ENCODE measurements around the gene KAZN. TPM values are rescaled to one million over a fixed set of nuclear protein-coding genes. Genes with fewer than 3 reads are reported as not detected.

Gene KAZN
- total and polyA plus RNA-seq, 10 donors, result 20.0 to 245 (median 144) TPM

- H3K4me1 ChIP-seq, result peaks cover 0 to 12% (median 2%) of the 10 kb centered on the region in 6 donors
- intact Hi-C loops (cut with DNase I; ENCODE audit: low total_unique reads), result no loop called here
- no peaks in the 10 kb centered on the region for H3K9me3 ChIP-seq
- TF ChIP-seq CTCF (IDR thresholded peaks at IDR 0.05 in 8 of 11, conservative IDR thresholded peaks at IDR 0.05 in 3 of 11), result no peak
- TF ChIP-seq POLR2A (IDR thresholded peaks at IDR 0.05), result no peak
- no peak for TF ChIP-seq POLR2AphosphoS5 (IDR thresholded peaks at IDR 0.05)
- H3K4me3 ChIP-seq, result no peak overlapping the region
- WGBS, 5 donors, result 0 to 47% (median 40%) methylated on average over 1 of the region's 1 CpG
- H3K27me3 ChIP-seq (replicated peaks in 1 of 7), result peaks cover 0 to 38% (median 7%) of the 10 kb centered on the region in 7 donors
- H3K36me3 ChIP-seq, result no peaks in the 10 kb centered on the region
- DNase-seq, result no peak
- no peak overlapping the region for H3K27ac ChIP-seq
Observed at GRCh38 chr1:14606632-14607031, 8.1 kb downstream of the KAZN start.

GRCh38 chr1:14607295-14607694 is 8.8 kb downstream of the KAZN start:
- no peaks in the 10 kb centered on the region for H3K9me3 ChIP-seq
- TF ChIP-seq POLR2AphosphoS5 (IDR thresholded peaks at IDR 0.05), result no peak
- TF ChIP-seq POLR2A (IDR thresholded peaks at IDR 0.05), result no peak
- no peak for TF ChIP-seq CTCF (IDR thresholded peaks at IDR 0.05 in 8 of 11, conservative IDR thresholded peaks at IDR 0.05 in 3 of 11)
- no peak overlapping the region for H3K4me3 ChIP-seq
- no peak overlapping the region for H3K27ac ChIP-seq
- no peak for DNase-seq
- intact Hi-C loops (cut with DNase I; ENCODE audit: low total_unique reads), result no loop called here
- H3K36me3 ChIP-seq, result no peaks in the 10 kb centered on the region
- peaks cover 0 to 5% (median 1%) of the 10 kb centered on the region in 6 donors for H3K4me1 ChIP-seq
- peaks cover 0 to 31% (median 2%) of the 10 kb centered on the region in 7 donors for H3K27me3 ChIP-seq (replicated peaks in 1 of 7)
- WGBS, 5 donors, result 79 to 91% (median 86%) methylated on average over 5 of the region's 5 CpGs

GRCh38 chr1:14608308-14608707 is 9.8 kb downstream of the KAZN start:
- TF ChIP-seq POLR2AphosphoS5 (IDR thresholded peaks at IDR 0.05) (no peak), CTCF (IDR thresholded peaks at IDR 0.05 in 8 of 11, conservative IDR thresholded peaks at IDR 0.05 in 3 of 11) (no peak), POLR2A (IDR thresholded peaks at IDR 0.05) (no peak)
- no peak overlapping the region for H3K4me3 ChIP-seq
- H3K4me1 ChIP-seq, result peaks cover 0 to under 1% (median 0%) of the 10 kb centered on the region in 6 donors
- intact Hi-C loops (cut with DNase I; ENCODE audit: low total_unique reads), result no loop called here
- H3K9me3 ChIP-seq, result no peaks in the 10 kb centered on the region
- WGBS, 5 donors, result 88 to 94% (median 91%) methylated on average over 3 of the region's 3 CpGs
- H3K27ac ChIP-seq, result no peak overlapping the region
- H3K27me3 ChIP-seq (replicated peaks in 1 of 7), result peaks cover 0 to 21% (median 0%) of the 10 kb centered on the region in 7 donors
- no peak for DNase-seq
- H3K36me3 ChIP-seq, result no peaks in the 10 kb centered on the region

- 81 to 92% (median 85%) methylated on average over 4 of the region's 4 CpGs for WGBS, 5 donors
- H3K27me3 ChIP-seq (replicated peaks in 1 of 7), result peaks cover 0 to 4% (median 0%) of the 10 kb centered on the region in 7 donors
- intact Hi-C loops (cut with DNase I; ENCODE audit: low total_unique reads), result no loop called here
- H3K4me1 ChIP-seq, result peaks cover 0 to 8% (median 0%) of the 10 kb centered on the region in 6 donors
- H3K36me3 ChIP-seq, result no peaks in the 10 kb centered on the region
- no peaks in the 10 kb centered on the region for H3K9me3 ChIP-seq
- H3K27ac ChIP-seq, result no peak overlapping the region
- no peak for DNase-seq
- TF ChIP-seq POLR2AphosphoS5 (IDR thresholded peaks at IDR 0.05) (no peak), CTCF (IDR thresholded peaks at IDR 0.05 in 8 of 11, conservative IDR thresholded peaks at IDR 0.05 in 3 of 11) (no peak), POLR2A (IDR thresholded peaks at IDR 0.05) (no peak)
- H3K4me3 ChIP-seq, result no peak overlapping the region
Observed at GRCh38 chr1:14610761-14611160, 12.3 kb downstream of the KAZN start.
